ENCODE measurements around the gene CACNA2D3.

DNA sequence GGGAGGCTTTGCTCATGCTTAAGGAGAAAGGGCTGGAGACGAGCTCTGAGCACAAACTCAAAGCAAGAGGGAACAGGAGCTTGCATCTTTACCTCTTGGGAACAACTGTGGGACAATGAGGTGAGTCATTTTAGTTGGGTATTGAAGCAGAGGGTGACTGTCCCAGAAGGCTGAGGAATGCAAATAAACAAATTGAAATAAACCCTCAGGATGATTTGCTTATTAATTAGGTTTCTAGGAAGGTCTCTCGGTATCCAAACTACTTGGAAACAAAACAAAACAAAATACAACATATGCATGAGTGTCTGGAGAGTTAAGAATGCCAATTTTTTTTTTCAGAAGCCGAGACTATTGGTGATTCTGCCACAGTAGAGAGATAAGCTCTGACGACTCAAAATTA lies 38.4 kb upstream of the CACNA2D3 start:
- no peak for TF ChIP-seq CTCF (optimal IDR thresholded peaks at IDR 0.05 in 1 of 3, IDR thresholded peaks at IDR 0.05 in 1 of 3, conservative IDR thresholded peaks at IDR 0.05 in 1 of 3; ENCODE audit: extremely low read depth in 1 of 3, insufficient read depth in 2 of 3, low read length in 3 of 3)
- TF ChIP-seq EZH2 (IDR thresholded peaks at IDR 0.05; ENCODE audit: low read length) = no peak
